ENCODE measurements around the gene SLC12A8.
"Not testable (repeated sequence)": the region's sequence is repeated elsewhere in the genome, so short reads cannot be mapped to it uniquely, and the experiment has no call there.

SLC12A8 gene

DNA sequence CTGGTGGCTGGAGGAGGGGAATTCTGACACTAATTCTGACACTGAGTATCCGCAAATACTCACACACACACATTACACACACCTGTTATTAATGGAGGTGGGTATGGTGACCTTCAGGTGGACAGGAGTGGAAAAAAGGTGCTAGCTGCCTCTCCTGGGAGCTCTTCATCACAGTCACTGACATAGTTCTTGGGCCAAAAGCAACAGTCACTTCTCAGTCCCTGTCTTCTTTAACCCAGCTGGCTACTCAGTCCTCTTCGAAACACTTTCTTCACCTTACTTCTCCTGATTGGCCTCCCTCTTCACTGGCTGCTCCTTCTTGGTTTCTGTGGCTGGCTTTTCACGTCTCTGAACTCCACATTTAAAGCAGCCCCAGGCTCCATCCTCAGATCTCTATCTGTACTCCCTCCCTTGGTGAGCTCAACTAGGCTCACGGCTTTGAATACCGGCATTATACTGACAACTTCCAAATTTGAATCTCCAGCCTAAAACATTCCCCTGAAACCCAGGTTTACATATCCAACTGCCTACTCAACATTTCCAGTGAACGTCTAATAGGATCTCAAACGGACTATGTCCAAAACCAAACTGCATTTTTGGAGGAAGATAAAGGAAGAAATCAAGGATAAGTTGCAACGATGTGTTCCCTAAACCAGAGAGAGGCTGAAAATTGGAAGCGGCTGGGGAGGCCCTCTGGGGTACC lies 103.6 kb downstream of the SLC12A8 start:
- DNase-seq = no peak

DNA sequence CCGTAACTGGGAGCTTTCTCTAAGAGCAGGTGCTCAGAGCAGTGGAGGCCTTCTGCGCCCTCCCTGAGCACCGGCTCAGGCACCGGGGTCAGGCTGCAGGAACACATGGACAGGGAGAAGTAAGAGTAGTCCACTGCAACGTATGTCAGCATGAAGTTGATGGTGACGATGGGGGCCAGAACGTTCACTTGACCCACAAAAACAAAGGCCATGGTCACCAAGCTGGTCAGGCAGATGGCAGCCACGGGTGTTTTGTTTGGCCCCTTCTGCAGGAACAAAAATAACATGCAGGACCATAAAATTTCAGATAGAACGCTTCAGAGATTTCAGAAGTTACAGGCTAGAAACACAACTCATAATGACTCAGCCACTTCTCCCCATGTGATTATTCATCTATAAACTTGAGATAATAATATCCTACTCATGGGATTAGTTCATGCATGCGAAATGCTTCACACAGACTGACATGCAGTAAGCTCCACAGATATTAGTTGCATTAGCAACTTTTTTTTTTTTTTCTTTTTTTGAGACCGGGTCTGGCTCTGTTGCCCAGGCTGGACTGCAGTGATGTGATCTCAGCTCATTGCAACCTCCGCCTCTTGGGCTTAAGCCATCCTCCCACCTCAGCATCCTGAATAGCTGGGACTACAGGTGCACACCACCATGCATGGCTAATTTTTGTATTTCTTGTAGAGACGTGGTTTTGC lies 104.5 kb downstream of the SLC12A8 start:
- DNase-seq = no peak

DNA sequence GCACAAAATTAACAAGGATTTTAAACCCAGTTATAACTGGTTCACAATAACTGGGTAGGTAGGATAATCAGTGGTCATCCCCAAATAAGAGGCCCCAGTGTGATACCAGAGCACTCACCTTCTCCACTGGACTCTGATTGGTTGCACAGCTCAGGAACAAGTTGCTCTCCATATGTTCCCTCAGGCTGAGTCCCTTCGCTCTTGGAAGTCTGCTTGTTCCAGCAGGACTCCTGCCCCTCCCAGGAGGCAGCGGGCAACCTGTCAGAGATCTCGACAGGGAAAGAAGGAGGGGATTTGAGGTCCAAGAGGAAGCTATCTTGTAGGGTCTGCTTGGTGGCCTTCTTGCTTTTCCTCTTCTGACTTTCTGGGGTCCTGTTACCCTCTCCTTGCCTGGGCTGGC lies 105.2 kb downstream of the SLC12A8 start:
- no peak for DNase-seq

DNA sequence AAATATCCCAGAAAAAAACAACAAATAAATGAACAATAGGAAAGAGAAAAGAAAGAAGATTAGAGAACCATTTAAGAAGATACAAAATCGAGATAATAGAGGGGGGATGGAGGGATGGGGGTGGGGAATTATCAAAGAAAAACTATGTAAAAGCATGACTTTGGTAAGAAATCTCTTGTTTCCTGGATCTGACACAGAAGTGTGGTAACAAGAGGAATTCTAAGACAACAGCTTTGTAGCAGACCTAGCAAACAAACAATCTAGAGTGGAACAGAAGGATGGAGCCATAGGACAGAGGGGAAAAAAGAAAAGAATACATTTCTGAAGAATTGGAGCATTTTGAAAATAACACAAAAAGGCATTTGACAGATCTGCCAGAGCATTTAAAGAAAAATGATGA lies 107.4 kb downstream of the SLC12A8 start:
- no peak for DNase-seq

DNA sequence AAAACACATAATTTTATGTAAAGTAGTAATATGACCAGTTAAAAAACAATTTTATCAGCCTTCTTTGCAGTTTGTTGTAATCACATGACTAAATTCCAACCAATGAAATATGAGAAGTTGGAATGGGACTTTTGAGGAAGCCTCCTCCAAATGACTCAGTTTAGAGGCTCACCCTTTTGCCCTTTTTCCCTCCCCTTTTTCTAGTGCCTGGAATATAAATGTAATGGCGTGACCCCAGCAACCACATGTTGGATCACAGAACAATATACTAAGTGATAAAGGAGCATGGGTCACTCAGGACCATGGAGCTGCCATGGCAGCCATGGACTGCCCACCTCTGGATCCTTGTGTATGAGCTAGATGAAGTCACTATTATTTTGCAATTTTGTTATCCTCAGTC lies 107.9 kb downstream of the SLC12A8 start:
- no peak for DNase-seq

DNA sequence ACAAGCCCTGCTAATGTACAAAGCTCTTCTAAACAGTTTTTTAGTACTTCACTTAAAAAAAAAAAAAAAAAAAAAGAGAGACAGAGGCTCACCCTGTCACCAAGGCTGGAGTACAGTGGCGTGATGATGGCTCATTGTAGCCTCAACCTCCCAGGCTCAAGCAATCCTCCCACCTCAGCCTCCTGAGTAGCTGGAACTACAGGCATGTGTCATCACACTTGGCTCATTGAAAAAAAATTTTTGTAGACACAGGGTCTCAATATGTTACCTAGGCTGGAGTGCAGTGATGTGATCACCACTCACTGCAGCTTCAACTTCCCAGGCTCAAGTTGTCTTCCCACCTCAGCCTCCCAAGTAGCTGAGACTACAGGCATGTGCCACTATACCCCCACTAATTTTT lies 109.1 kb downstream of the SLC12A8 start:
- DNase-seq = no peak

DNA sequence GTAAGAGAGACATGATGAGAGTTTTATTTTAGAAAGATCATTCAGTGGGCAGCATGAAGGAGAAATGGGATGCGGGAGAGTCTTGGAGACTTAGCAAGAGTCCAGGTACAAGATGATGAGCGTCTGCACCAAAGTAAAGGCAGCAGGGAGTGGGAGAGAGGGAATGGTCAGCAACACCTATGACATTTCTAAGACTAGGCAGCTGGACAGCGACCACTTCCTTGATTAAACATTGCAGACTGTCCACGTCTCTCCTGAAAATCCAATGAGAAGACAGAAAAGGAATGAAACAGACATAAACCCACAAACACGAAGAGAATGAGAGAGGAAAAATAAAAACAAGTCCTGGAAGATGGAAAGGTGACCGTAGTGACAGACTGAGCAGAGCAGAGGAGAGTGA lies 110.1 kb downstream of the SLC12A8 start:
- DNase-seq = no peak

DNA sequence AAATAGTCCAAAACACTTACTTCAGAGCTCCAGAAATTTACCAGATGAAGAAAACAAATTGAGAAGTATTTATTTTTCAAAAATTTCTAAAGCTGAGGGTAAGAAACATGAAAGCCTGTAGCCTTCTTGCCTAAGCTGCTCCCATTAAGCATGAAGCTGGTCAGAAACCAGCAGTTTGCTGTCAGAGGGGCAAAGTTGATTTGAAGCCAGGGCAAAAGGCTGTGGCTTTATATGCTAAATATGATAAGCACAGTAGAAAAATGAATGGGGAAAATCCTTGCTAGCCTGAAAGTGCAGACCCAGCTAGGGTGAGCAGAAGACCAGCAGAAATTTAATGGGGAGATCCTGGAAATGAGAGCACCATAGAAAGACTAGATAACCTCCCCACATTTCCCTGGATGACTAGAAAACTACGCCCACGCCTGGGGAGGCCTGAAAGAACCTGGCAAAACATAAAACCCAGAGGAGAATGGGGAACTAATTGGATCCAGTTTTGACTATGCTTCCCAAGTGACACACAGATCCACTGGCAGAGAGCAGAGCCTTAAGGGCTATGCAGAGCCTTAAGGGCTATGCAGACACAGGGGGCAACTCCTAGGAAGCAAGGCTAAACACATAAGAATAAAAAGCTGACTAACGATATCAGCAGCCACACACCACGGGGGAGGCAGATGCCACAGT lies 113.8 kb downstream of the SLC12A8 start:
- no peak for DNase-seq

DNA sequence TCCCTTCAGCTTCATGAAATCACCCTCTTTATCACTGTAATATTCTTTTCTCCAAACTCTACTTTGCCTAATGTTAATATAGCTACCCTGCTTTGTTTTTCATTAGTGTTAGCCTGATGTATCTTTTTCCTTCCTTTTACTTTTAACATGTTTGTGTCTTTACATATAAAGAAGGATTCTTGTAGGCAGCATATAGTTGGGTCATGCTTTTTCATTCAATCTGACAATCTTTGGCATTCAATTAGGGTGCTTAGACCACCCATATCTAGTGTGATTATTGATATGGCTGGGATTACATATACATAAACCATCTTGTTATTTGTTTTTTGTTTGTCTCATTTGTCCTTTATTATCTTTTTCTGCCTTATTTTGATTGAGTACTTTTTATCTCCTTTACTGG lies 121.9 kb downstream of the SLC12A8 start:
- DNase-seq = no peak

DNA sequence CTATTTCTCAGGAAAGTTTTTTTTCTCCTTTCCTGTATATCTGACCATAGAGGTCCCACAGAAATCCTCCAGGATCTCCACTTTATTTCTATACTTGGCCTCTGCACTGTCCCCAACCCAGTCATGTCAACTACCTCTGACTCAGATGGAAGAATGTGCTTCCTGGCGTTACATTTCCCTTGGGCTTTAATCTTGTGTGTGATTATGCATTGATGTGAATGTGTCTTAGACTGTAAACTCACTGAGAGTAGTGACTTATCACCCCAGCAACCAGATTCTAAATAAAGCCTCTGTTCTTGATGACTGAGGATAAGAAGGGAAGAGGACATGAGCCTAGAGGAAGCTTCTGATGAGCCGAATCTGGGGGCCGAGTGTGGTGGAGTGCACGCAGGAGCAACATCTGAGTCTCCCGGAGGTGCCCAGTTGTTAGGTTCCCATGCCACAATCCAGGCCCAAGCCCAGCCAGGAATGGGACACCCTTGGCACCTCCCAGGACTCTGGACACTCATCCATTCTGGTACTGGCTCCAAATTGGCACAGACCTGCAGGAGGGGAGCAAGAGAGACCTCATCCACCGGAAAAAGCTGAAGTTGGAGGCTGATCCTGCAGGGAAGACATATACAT lies 124.7 kb downstream of the SLC12A8 start:
- DNase-seq = no peak

DNA sequence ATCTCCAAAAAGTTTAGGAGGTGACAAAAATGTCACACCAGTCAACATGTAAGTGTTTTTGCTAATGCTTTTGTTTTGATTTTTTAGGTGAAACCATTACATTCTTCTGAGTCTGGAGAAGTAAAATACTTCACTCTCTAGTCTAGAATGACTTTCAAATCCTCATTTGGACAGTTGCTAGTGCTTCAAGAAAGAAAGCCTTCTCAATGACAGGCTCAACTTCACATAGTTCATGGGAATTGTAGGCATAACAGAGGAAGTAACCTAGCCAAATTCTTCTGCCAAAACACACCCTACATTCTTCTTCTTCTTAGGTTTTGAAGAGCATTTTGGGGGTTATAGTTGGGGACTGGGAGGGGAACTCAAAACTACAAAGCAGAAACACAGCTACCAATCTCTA lies 127.4 kb downstream of the SLC12A8 start:
- DNase-seq = no peak

DNA sequence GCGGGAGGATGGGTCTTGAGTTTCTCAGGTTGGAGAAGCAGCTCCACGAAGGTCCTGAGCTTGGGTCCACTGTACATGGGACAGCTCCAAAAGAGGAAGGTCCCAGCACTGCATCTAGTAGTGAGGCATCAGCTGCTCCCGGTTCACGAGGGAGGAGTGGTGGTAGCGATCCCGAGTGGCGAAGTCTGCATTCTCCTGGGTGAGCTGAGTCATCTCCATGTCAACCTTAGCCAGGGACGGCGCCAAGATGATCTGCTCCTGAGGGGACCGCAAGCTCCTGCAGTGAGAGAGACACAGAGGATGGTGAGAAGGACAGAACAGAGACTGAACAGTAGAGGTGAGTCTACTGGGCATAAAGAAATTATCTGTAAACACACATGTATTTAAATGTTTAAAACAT lies 128.8 kb downstream of the SLC12A8 start:
- no peak for DNase-seq

DNA sequence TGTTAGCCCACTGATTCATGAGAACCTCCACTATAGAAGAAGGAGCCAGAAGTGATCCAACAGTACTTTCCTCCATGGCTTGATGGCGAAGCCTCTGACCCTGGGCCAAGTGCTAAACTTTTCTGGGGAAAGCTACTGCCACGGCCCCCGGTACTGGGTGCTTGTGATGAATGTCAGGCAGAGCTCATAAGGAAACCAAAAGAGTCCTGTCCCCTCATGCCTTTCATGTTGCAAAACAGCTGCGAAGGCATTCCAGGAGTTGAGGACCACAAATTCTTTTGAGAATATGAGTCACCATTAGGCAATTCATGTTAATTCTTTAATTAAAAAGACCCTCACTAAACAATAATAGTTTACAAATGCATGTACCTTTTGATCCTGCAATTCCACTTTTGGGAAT lies 130.2 kb downstream of the SLC12A8 start:
- not testable (repeated sequence) for DNase-seq

DNA sequence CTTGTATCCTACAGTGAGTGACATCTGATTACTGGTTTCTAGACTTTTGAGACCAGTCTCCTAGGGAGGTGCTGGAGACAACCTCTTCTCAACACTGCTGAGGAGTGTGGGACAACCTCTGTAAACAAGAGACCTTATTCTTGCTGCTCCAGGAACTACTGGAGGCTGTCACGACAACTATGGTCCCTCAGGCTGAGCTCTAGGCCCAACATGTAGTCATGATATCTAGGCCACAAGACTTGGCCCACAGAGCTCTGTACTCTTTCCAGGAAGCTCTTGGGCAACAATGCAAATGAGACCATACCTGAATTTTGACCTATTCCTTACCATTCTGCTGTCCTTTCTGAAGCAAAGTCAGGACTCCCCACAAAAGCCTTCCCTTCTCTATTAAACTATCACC lies 132.5 kb downstream of the SLC12A8 start:
- no peak for DNase-seq

DNA sequence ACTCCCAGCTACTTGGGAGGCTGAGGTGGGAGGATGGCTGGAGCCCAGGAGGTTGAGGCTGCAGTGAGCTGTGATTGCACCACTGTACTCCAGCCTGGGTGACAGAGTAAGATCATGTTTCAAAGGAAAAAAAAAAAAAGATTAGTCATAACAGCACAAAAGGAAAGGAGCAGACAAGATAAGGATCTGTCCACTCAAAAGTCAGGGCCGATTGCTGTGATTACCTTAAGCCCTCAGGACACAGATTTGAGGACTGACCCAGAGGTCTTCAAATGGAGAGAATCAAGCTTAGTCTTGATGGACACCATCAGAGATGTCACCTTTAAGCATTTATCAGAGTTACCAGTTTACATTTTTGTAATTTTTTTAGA lies 132.9 kb downstream of the SLC12A8 start:
- DNase-seq = no peak

DNA sequence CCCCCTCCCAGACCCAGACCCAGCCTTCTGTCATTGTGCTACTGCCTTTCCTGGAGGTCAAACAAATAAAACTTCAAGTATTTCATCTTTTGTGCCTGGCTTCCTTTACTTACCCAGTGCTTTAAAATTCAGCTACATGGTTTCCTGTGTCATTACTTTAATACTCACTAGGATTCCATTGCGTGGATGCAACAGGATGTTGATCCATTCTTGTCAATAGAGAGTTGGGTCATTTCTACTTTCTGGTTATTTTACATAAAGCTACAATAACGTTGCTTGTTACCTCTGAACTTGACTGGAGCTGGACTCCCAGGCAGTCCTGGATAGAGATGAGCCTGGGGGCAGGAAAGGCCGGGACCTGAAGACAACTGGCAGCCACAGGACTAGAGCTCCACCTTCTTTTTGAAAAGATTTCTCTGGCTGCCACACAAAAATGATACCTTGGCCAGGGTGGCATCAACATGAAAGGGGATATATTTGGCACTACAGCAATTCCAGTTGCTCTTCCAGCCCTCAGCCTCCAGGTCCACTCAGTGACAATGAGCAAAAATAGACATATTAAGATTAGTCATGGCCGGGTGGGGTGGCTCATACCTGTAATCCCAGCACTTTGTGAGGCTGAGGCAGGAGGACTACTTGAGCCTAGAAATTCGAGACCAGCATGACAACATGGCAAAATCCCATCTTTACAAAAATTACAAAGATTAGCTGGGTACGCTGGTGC lies 133.4 kb downstream of the SLC12A8 start:
- no peak for DNase-seq

DNA sequence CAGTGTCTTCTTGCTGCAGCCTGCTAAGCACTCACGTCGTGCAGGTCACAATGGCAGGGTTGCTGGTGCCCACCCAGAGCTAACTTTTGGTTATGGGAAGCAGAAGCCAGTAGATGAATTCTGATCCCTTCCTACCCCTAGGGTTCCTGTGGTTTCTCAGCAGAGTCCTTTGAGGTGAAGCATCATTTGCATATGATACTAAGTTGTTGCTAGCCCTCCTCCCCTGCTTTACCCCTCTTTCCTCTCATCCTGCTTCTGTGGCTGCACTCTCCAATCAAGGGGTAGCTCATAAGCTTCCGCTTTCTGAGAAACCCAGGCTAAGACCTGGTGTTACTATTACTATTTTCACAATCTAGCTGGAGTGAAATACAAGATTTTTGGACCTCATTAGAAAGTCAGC lies 134.7 kb downstream of the SLC12A8 start:
- no peak for DNase-seq

DNA sequence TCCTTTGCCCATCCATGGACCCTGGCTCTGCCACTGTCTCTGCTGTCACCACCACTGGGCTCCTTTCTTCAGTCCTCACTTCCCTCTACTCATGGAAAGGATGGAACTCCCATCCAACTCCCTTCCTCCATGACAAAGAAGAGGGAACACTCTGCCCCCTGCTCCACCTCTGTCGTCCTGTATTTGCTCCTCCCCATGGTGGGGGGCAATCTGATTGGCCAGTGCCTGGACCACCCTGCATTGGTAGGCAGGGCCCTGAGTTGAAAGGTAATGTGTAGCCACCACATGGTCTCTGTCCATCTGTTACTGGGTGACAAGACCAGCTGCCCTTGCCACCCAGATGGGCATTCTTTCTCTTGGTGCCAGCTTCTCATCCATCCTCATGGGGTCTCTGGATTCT lies 136.1 kb downstream of the SLC12A8 start:
- no peak for DNase-seq

DNA sequence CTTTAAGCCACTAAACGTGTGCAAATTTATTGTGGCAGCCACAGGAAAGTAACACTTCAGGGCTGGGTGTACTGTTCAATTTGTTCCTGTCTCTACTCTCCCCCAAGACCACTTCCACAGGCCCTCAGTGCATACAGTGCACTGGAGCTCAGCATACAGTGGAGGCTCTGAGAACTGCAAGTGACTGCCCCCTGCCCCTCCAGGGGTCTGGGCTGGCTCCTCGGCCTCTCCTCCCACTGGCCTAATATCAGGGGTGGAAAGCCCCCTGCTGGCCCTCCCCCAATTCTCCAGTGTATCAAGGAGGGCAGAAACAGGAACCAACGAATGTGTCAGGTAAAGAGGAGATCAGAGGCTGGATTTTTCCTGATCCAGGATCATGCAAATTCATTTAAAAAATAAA lies 136.8 kb downstream of the SLC12A8 start:
- DNase-seq = no peak

DNA sequence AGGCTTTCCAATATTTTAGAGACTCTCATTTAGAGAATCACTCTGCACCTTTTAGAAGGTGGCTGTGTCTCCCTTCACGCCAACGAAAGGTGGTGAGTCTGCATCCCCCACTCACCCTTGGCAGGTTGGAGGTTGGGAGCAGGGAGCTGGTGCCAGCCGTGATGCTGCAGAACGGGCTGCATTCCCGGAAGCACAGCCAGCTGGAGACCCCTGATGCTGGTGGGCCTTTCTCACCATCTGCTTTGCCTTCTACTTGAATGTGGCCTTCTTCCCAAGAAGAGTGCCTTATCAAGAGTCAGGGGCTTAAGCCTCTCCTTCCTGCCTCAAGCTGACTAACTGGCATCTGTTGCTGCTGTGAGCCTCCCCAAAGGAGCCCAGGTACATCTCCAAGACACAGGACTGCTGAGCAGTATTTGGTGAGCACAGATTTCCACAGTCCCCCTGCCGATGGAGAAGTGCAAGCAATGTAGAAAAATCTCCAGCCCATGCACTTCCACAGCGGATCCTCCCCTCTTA lies 139.1 kb downstream of the SLC12A8 start:
- DNase-seq = no peak

DNA sequence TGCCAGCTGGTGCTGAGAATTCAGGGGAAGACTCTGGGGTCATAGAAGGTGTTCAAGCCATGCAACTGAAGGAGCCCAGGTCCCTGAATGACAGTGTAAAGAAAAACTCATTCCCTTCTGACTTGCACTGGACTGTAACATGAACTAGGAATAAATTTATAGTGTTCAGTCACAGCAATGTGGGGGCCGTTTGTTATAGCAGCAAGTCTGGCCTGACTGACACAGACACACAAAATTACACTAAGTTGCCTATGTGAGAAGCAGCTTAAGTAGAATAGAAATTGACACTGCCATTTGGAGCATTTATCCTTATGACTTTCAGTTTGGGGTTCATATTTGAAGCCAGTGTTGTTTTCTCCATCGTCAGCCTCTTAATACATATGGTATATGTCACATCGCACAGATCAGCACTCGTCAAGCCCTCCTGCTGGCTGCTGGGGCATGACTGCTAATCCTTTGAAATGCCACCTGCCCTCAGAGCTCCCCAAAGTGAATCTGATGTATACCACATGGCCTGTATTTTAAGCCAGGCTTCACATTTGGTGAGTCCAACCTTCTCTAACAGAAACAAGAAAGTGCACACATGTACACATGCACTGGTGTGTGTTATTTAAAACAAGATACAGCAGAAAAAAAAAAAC lies 139.7 kb downstream of the SLC12A8 start:
- no peak for DNase-seq

DNA sequence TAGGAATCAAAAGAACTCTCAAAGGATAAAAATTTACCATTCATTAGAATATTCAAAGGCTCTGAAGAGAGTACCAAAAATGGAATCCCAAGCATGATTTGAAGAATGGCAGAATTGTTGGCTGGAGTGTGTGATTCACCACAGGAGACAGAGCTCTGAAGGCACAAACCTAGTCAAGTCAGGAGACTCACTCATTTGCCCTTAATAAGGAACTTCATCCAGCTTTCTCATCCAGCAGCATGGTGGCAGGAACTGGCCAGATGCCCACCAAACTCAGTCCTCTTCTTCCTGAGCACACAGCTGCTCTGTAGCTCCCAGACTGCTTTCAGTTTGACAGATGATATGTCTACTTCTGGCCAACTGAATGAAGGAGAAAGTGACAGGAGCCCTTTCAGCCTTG lies 140.2 kb downstream of the SLC12A8 start:
- DNase-seq = no peak

Data from cerebellar nuclear complex (tissue), 1 donor.